Cardiac fibroblast (primary cell): ENCODE data around the gene RBM5.

Experiments used
- DNase-seq, 2 donors: peaks; one replicate each; pipeline versions ENCODE4 v3.0.0 to v3.0.0-alpha.2; 2010; ENCODE audit warnings: low read depth in 2 of 2
- H3K4me3 ChIP-seq, 2 donors: replicated peaks in 1 of 2; 1 replicate in 1 of 2; 2 replicates in 1 of 2; pipeline ENCODE4 v1.5.1; 2011; ENCODE audit warnings: low read depth in 2 of 2, low read length in 2 of 2, mild to moderate bottlenecking in 2 of 2, moderate library complexity in 1 of 2
- CTCF ChIP-seq: IDR thresholded peaks from one replicate; pipeline ENCODE4 v1.5.1; 2011; ENCODE audit warnings: low read depth, mild to moderate bottlenecking, low read length, inconsistent platforms

The RBM5 gene

DNA sequence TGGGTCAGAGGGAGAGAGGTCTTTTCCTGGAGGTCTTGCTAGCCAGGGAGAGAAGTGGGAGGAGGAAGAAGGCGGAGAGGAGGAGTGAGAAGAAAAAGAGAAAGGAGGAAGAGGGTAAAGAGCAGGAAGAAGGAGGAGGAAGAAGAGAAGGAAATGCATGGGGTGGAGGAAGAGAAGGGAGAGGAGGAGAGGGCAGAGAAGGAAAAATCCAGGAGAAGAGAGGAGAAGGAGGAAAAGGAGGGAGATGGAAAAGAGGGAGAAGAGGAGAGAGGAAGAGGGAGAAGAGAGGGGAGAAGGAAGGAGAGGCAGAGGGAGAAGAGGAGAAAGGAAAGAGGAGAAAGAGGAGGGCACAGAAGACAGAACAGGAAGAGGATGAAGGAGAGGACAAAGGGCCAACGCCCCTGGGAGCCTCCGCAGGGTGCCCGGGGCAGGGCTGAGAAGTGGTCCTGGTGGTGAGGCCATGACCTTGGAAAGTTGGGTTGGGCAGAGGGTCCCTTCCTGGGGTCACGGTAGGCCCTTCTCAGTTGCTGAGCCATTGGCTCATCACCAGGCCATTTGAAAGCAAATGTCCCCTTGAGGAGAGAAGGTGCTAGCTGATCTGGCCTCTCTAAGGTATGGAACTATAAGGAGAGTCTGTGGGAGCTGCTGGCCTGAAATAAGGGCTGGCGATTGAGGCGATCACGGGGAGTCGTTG, 65.2 kb downstream of the RBM5 start:
- no peak for TF ChIP-seq CTCF
- no peak overlapping the region for H3K4me3 ChIP-seq
- DNase-seq = no peak

DNA sequence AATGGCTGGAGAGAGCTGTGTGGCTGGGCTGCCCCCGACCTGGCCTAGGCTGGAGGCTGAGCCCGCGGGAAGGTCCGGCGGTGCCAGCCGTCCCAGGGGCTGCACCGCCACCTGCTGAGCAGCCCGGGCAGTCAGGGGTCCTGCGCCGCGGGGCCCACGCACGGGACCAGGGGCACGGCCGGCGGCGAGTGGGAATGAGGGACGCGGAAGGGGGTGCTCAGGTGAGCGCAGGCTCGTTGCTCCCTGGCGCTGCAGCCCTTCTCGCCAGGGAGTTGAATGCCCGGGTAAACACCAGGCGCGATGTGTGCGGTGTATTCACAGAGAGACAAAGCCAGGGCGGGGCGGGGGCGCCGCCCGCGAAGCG, 65.7 kb downstream of the RBM5 start:
- TF ChIP-seq CTCF = no peak
- H3K4me3 ChIP-seq = peak overlapping the region; percentile 14 to 15
- DNase-seq = no peak

DNA sequence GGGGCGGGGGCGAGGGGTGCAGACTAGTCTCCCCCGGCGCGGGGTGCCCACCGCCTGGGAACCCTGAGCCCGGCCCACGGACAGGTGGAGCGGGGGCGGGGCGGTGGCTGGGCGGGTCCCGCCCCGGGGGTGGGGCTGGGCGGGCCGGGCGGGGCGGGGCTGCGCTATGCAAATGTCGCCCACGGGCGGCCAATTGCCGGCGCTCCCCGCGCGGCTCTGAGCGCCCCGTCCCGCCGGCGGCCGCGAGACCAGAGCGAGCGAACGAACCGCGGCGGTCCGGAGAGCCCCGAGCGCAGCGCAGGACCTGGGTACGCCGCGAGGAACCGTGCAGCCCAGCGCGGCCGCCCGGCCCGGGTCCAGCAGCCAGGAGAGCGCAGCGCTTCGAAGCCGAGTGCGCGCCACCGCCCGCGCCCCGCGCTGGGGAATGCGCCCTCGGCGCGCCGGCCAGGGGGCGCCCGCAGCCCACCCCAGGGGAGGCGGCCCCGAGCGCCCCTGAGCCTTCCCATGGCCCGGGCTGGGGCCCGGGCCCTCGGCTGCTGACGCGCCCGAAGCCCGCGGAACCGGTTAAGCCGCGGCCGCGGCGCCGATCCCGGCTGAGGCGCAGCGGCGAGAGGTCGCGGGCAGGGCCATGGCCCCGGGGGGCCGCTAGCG, 66.2 kb downstream of the RBM5 start, which contains the start of gene SEMA3F:
TSS of gene SEMA3F (plus strand) at position 485 of the 651 bp plus-strand sequence. CDS start 4,299 bp downstream, outside the sequence.
- H3K4me3 ChIP-seq = peak within 1 kb of the TSS; percentile 52 to 72
- peak; percentile 44 to 75 for DNase-seq
- no peak for TF ChIP-seq CTCF

GRCh38 chr3:50155491-50155878, 66.8 kb downstream of the RBM5 start:
- DNase-seq = no peak
- TF ChIP-seq CTCF = no peak
- peak overlapping the region; percentile 52 to 72 for H3K4me3 ChIP-seq

DNA sequence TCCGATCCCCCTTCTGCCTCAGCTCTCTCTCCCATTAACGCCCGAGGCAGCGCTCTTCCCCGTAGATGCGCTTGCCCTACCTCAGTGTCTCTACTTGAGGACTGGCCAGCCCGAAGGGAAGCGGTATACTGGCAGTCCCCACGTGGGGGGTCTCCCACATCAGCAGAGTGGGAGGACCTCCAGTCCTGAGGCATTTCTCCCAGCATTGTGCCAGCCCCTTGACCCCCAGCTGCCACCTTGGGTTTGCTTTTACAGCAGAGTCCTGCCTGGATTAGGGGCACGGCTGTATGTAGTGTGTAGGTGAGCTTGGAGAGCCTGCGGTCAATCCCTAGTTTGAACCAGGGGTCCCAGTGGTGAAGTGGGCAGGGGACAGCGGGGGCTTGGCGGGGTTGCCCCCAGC, 67.2 kb downstream of the RBM5 start:
- no peak for TF ChIP-seq CTCF
- peak in 1 of 2 donors; percentile 31 for DNase-seq
- H3K4me3 ChIP-seq = peak overlapping the region; percentile 52 to 72

GRCh38 chr3:50156549-50157493, 68.1 kb downstream of the RBM5 start:
- no peak for TF ChIP-seq CTCF
- DNase-seq = peak in 1 of 2 donors; percentile 48
- peak overlapping the region; percentile 44 to 72 for H3K4me3 ChIP-seq
